ENCODE results near the gene MAT2A. TPM values are rescaled to one million over a fixed set of nuclear protein-coding genes. Genes with fewer than 3 reads are reported as not detected.

Gene MAT2A
- total RNA-seq, 2 donors from 2014 or later: 230 to 475 TPM

- no peak overlapping the region for H3K27ac ChIP-seq
- ATAC-seq (ENCODE audit: insufficient number of reproducible peaks, low FRiP score, low read depth): no peak
- H3K27me3 ChIP-seq (replicated peaks; ENCODE audit: insufficient read depth): no peaks in the 10 kb centered on the region
- DNase-seq (ENCODE audit: low spot score): no peak
- no peak overlapping the region for H3K4me3 ChIP-seq
- H3K36me3 ChIP-seq: no peaks in the 10 kb centered on the region
- no peaks in the 10 kb centered on the region for H3K9me3 ChIP-seq
- TF ChIP-seq, protein P1, sequence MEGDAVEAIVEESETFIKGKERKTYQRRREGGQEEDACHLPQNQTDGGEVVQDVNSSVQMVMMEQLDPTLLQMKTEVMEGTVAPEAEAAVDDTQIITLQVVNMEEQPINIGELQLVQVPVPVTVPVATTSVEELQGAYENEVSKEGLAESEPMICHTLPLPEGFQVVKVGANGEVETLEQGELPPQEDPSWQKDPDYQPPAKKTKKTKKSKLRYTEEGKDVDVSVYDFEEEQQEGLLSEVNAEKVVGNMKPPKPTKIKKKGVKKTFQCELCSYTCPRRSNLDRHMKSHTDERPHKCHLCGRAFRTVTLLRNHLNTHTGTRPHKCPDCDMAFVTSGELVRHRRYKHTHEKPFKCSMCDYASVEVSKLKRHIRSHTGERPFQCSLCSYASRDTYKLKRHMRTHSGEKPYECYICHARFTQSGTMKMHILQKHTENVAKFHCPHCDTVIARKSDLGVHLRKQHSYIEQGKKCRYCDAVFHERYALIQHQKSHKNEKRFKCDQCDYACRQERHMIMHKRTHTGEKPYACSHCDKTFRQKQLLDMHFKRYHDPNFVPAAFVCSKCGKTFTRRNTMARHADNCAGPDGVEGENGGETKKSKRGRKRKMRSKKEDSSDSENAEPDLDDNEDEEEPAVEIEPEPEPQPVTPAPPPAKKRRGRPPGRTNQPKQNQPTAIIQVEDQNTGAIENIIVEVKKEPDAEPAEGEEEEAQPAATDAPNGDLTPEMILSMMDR (IDR thresholded peaks at IDR 0.05): no peak
- peaks cover 16 to 24% of the 10 kb centered on the region in 2 donors for H3K4me1 ChIP-seq (ENCODE audit: control insufficient read depth in 1 of 2, low read depth in 2 of 2)
These were observed 37.7 kb upstream of the MAT2A start for GRCh38 chr2:85501248-85501647.

DNA sequence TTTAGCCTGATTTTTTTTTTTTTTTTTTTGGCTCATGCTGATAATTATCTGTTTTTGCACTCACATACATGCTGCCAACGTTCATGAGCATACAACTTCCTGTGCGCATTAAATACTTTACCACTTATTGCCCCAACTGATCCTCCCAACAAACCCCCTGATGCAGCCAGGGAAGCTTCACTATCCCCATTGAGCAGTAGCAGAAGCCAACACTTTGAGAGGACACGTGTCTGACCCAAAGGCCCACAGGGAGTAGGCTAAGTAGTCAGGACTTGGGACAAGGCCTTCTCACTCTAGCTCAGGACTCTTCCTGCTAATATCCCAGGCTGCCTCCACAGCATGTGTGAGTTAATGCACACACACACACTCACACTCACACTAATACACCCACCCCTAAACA, 36.2 kb upstream of the MAT2A start:
- peaks cover 16 to 24% of the 10 kb centered on the region in 2 donors for H3K4me1 ChIP-seq (ENCODE audit: control insufficient read depth in 1 of 2, low read depth in 2 of 2)
- H3K27me3 ChIP-seq (replicated peaks; ENCODE audit: insufficient read depth): no peaks in the 10 kb centered on the region
- H3K9me3 ChIP-seq: no peaks in the 10 kb centered on the region
- DNase-seq (ENCODE audit: low spot score) (no peak), ATAC-seq (ENCODE audit: insufficient number of reproducible peaks, low FRiP score, low read depth) (no peak)
- no peaks in the 10 kb centered on the region for H3K36me3 ChIP-seq
- TF ChIP-seq, protein P1 (IDR thresholded peaks at IDR 0.05): no peak
- no peak overlapping the region for H3K4me3 ChIP-seq
- no peak overlapping the region for H3K27ac ChIP-seq

- Histone ChIP-seq H3K9me3 (no peaks in the 10 kb centered on the region), H3K4me3 (no peak overlapping the region), H3K27ac (no peak overlapping the region), H3K27me3 (replicated peaks; ENCODE audit: insufficient read depth) (no peaks in the 10 kb centered on the region), H3K36me3 (no peaks in the 10 kb centered on the region), H3K4me1 (ENCODE audit: control insufficient read depth in 1 of 2, low read depth in 2 of 2) (peaks cover 16 to 24% of the 10 kb centered on the region in 2 donors)
- TF ChIP-seq, protein P1 (IDR thresholded peaks at IDR 0.05): no peak
- ATAC-seq (ENCODE audit: insufficient number of reproducible peaks, low FRiP score, low read depth) (no peak), DNase-seq (ENCODE audit: low spot score) (no peak)
These were observed 35.7 kb upstream of the MAT2A start for GRCh38 chr2:85503168-85503850.

DNA sequence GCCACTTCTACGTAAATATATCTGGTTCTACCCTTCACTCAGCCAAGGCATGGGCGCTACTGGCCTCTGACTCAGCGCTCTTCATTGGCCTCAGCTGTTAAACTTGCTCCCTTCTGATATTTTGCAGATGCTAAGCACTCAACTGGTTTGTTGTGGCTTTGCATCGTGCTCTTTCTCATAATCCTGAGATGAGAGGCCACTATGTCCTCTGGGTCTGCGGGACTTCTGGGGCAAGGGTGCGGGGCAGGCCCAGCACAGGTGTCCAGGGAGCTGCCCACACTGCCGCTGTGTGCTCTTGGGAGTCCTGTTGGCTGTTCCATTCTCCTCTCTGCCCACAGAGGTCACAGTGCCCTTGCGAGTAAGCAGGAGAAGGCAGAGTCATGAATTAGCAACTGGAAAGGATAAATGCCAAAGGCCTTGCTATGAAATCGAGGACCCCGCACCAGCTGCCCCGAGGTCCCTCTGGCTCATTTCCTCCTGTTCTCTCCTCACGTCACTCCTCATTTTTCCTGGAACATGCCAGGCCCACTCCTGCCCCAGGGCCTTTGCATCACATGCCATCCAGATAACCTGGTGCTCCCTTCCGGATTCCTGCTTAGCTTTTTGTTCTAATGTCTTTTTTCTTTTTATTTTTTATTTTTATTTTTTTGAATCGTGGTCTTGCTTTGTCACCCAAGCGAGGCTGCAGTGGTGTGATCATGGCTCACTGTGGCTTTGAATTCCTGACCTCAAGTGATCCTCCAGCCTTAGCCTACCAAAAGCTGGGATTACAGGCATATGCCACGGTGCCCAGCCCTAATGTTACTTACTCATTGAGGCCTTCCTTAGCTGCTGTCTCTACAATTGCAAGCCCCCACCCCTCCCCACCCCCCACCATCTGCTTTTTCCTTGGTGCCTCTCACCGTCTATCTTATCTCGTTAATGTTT, 34.9 kb upstream of the MAT2A start:
- ATAC-seq (ENCODE audit: insufficient number of reproducible peaks, low FRiP score, low read depth): no peak
- H3K27me3 ChIP-seq (replicated peaks; ENCODE audit: insufficient read depth): no peaks in the 10 kb centered on the region
- peak overlapping the region in 1 of 2 donors; percentile 49 for H3K27ac ChIP-seq
- H3K36me3 ChIP-seq: no peaks in the 10 kb centered on the region
- peaks cover 16 to 24% of the 10 kb centered on the region in 2 donors for H3K4me1 ChIP-seq (ENCODE audit: control insufficient read depth in 1 of 2, low read depth in 2 of 2)
- H3K9me3 ChIP-seq: no peaks in the 10 kb centered on the region
- H3K4me3 ChIP-seq: no peak overlapping the region
- TF ChIP-seq, protein P1 (IDR thresholded peaks at IDR 0.05): no peak
- DNase-seq (ENCODE audit: low spot score): no peak

DNA sequence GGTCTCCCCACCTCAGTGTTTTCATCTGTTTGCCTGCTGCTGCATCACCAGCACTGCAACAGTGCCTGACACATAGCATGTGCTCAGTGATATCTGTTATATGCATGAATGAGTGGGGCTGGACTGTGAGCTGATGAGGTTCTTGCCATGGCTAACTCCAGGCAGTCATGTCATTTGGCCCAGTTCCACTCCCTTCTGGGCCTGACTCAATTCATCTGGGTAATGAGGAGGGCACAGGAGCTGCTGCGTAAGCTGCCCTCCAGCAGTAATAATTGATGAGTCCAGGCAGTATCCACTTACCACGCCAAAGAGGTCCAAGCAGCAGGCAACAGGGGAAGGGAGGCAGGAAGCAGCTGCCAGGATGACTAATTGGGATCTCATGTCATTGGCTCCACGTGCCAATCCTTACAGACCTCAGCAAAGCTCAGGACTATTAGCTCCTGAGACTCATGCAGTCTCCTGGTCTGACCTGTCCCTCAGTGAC, 34.1 kb upstream of the MAT2A start:
- Histone ChIP-seq H3K36me3 (no peaks in the 10 kb centered on the region), H3K4me3 (no peak overlapping the region), H3K27ac (peak overlapping the region in 1 of 2 donors; percentile 49), H3K4me1 (ENCODE audit: control insufficient read depth in 1 of 2, low read depth in 2 of 2) (peaks cover 10 to 18% of the 10 kb centered on the region in 2 donors), H3K27me3 (replicated peaks; ENCODE audit: insufficient read depth) (no peaks in the 10 kb centered on the region), H3K9me3 (no peaks in the 10 kb centered on the region)
- ATAC-seq (ENCODE audit: insufficient number of reproducible peaks, low FRiP score, low read depth): peak; percentile 78
- TF ChIP-seq, protein P1 (IDR thresholded peaks at IDR 0.05): no peak
- DNase-seq (ENCODE audit: low spot score): peak; percentile 59

All from thoracic aorta (tissue), 2 donors.